22Rv1 (cell line): ENCODE measurements around the gene ZBTB45.
A peak's percentile ranks its signal among the peaks of the same experiment; 100 is the strongest.

Source experiments
- H3K27ac ChIP-seq: fragments of 450-650 bp; 2 replicates; pipeline ENCODE4 v1.5.1; 2017
- ZFX ChIP-seq: fragments of 450-650 bp; IDR thresholded peaks from 2 replicates; pipeline ENCODE4 v1.6.1; 2017; ENCODE audit warnings: antibody characterized with exemption, borderline replicate concordance
- TF ChIP-seq, protein P1 (sequence below): fragments of 450-650 bp; IDR thresholded peaks from 2 replicates; pipeline ENCODE4 v1.5.1; 2017; ENCODE audit warnings: mild to moderate bottlenecking

The ZBTB45 gene

DNA sequence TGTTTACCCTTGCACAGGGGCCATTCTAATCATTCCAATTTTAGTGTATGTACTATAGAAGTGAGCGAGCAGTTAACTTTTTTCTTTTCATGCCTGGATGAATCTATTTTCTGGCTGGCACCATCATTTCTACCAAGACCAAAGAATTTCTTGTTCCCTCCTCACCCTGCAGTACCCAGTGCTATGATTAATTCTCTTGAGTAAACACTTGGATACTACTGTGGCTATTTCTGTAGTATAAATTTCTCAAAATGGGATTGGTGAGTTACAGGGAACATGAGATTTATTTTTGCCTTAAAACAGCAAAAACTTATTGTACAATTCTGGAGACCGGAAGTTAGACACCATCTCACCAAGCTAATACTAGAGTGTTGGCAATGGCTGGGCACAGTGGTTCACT lies 35.8 kb downstream of the ZBTB45 start:
- no peak for TF ChIP-seq ZFX
- TF ChIP-seq, protein P1, sequence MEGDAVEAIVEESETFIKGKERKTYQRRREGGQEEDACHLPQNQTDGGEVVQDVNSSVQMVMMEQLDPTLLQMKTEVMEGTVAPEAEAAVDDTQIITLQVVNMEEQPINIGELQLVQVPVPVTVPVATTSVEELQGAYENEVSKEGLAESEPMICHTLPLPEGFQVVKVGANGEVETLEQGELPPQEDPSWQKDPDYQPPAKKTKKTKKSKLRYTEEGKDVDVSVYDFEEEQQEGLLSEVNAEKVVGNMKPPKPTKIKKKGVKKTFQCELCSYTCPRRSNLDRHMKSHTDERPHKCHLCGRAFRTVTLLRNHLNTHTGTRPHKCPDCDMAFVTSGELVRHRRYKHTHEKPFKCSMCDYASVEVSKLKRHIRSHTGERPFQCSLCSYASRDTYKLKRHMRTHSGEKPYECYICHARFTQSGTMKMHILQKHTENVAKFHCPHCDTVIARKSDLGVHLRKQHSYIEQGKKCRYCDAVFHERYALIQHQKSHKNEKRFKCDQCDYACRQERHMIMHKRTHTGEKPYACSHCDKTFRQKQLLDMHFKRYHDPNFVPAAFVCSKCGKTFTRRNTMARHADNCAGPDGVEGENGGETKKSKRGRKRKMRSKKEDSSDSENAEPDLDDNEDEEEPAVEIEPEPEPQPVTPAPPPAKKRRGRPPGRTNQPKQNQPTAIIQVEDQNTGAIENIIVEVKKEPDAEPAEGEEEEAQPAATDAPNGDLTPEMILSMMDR, result no peak
- no peak overlapping the region for H3K27ac ChIP-seq

GRCh38 chr19:58482372-58482771 lies 37.2 kb downstream of the ZBTB45 start:
- no peak for TF ChIP-seq ZFX
- TF ChIP-seq, protein P1, result no peak
- H3K27ac ChIP-seq, result no peak overlapping the region

DNA sequence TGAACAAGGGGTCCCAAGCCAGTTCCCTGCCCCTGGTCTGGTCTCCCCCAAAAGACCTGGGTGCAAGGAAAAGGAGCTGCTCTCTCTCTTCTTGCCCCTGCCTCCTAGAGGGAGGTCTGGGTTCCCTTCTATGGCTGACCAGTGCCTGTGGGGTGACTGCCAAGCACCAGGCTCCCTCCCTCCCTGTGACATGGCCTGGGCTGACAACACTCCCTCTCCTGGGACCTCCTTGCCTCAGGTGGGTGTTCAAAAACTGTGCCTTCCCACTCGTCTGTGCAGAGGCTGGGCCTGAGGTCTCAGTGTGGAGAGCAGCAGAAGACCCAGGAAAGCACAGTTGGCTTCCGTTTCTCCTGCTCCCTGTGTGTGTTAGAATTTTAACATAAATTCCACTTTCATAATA lies 38.8 kb downstream of the ZBTB45 start:
- TF ChIP-seq, protein P1, result no peak
- no peak for TF ChIP-seq ZFX
- no peak overlapping the region for H3K27ac ChIP-seq

- no peak overlapping the region for H3K27ac ChIP-seq
- TF ChIP-seq ZFX, result no peak
- TF ChIP-seq, protein P1, result no peak
Observed at GRCh38 chr19:58480481-58480830, 39.2 kb downstream of the ZBTB45 start.

DNA sequence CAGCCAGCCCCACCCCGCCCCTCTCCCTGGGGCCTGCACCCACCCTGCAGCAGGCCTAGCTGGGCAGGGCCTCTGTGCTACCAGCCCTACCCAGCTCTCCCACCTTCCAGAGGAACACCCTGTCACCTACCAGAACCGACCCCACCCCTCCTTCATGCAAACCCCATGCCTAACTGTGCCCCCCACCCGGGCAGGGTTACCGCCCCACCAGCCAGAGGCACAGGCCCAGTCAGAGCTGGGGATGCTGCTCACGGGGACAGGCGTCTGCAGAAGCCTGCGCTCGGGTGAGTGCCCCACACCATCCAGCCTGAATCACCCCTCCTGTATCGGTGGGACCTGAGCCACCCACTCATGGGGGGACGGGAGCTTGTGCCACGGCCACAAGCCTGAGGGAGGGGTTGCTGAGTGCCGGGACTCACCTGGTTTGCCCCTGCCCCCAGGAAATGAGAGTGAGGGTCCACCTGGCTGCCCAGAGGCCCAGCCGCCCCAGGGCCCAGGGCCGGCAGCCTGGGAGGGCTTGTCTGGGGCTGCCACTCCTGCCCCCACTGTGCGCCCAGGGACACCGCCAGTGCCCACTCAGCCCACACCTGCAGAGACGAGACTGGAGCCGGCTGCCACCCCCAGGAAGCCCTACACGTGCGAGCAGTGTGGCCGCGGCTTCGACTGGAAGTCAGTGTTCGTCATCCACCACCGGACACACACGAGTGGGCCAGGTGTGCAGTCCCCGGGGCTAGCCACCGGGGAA lies 39.7 kb downstream of the ZBTB45 start:
- no peak for TF ChIP-seq ZFX
- TF ChIP-seq, protein P1, result no peak
- H3K27ac ChIP-seq, result no peak overlapping the region

DNA sequence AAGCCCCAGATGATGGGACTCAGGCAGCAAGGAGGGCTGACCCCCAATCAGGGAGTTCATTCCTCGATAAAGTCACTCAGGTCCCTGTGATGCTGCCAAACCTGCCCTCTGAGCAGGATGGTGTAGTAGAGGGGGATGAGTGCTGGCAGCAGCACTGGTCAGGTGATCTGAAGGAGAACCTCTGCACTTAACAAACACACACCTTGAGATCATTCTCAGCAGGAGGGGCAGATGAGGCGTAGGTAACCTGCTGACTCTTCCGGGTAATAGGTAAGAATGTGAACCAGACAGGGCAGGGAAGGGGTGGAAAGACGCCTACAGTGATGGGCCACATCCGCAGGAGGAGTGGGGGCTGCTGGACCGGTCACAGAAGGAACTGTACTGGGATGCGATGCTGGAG lies 40.3 kb downstream of the ZBTB45 start:
- no peak for TF ChIP-seq ZFX
- TF ChIP-seq, protein P1, result no peak
- H3K27ac ChIP-seq, result peak overlapping the region; percentile 98; the same call in 1 of the 2 replicates

DNA sequence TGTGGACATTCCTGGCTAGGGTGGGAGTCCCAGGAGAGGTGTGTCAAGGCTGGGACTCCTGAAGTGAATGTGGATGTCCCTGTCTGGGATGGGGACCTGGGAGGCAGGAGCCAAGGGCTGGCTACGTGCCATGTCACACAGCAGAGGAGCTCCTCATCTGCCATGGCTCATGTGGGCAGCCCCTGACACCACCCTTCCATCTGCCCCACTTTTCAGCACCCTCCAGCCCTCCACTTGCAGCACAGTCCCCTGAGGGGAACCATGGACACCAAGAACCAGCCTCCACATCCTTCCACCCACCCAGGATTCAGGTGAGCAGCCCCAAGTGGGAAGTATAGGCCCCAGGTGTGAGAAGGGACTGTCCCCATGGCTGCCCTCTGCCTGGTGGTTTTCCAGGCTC lies 41.7 kb downstream of the ZBTB45 start:
- H3K27ac ChIP-seq, result peak overlapping the region; percentile 98
- TF ChIP-seq ZFX, result no peak
- TF ChIP-seq, protein P1, result no peak
